ENCODE measurements around the gene TSC2. TPM values are rescaled to one million over a fixed set of nuclear protein-coding genes. Genes with fewer than 3 reads are reported as not detected.
A peak's percentile ranks its signal among the peaks of the same experiment; 100 is the strongest.
"Not testable (repeated sequence)": the region's sequence is repeated elsewhere in the genome, so short reads cannot be mapped to it uniquely, and the experiment has no call there.

TSC2 gene
- total and polyA plus RNA-seq, 5 donors from 2014 or later, result 22.7 to 133 (median 26.6) TPM

DNA sequence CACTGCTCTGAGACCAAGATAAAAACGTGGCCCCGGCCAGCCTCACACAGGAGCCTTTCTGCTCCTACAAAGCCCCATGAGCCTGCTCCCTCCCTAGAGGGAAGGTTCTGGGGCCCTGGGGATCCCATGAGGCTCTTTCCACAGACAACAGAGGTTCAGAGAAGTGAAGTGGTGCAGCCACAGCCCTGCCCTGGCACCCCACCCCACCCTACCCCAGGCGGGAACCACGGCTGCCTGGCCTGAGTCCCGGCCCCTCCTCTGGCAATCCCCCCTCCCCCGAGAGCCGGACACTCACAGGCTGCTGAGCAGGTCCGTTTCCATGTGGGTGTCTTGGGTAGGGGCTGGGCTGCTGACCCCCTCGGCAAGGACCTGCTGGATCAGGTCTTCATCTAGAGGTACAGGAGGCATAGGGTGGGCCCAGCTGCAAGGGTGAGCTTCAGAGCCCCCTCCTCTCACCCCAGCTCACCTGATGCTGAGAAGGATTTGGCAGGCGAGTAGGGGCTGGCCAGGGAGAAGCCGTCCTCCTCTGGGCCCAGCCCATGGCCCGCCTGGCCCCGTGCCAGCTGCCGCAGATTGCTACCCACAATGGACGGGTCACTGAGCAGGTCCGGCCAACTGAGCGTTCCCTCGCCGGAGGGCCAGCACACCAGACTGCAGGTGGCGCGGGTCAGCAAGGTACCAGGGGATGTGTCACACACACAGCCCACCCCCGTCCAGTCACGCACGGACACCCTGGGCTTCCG, 49.2 kb downstream of the TSC2 start:
- DNase-seq (no peak), ATAC-seq (ENCODE audit: low read depth in 2 of 2) (no peak)
- peaks cover 7% of the 10 kb centered on the region for H3K36me3 ChIP-seq (ENCODE audit: control insufficient read depth, insufficient read depth, low read length)
- Mint-ChIP-seq H3K27ac (no peak overlapping the region), H3K4me1 (no peaks in the 10 kb centered on the region), H3K36me3 (peaks cover 4% of the 10 kb centered on the region), H3K4me3 (no peak overlapping the region), H3K9me3 (peaks cover 0 to 2% (median 0%) of the 10 kb centered on the region in 7 donors), H3K27me3 (no peaks in the 10 kb centered on the region)
- H3K27me3 ChIP-seq (ENCODE audit: control insufficient read depth, insufficient read depth, low read length), result no peaks in the 10 kb centered on the region
- no peaks in the 10 kb centered on the region for H3K4me1 ChIP-seq (ENCODE audit: control insufficient read depth, insufficient read depth, low read length, poor library complexity, severe bottlenecking)
- H3K9me3 ChIP-seq (ENCODE audit: control insufficient read depth in 2 of 2, low read length in 2 of 2), result no peaks in the 10 kb centered on the region
- no peak overlapping the region for H3K27ac ChIP-seq (ENCODE audit: insufficient read depth, low read length, poor library complexity, severe bottlenecking)
- H3K4me3 ChIP-seq (ENCODE audit: low read depth, low read length), result no peak overlapping the region

DNA sequence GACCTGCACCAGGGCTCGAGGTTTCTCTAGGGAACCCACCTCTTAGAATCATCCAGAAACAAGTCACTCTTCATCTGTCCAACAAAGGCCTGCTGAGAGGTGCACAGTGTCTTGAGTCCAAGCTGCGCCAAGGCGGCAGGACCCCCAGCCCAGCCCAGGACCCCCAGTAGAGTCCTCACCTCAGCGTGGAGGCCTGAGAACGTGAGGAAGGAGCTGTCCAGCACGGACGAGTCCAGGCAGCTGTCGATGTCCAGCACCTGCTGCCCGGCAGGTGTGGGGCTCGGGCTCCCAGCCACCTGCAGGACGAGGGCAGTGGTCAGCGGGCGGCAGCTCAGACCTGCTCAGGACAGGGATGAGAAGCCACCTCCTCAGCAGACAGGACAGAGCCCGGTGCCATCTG, 49.9 kb downstream of the TSC2 start:
- not testable (repeated sequence) for H3K9me3 Mint-ChIP-seq; H3K27ac ChIP-seq (ENCODE audit: insufficient read depth, low read length, poor library complexity, severe bottlenecking); H3K9me3 ChIP-seq (ENCODE audit: control insufficient read depth in 2 of 2, low read length in 2 of 2); H3K4me1 Mint-ChIP-seq; H3K4me1 ChIP-seq (ENCODE audit: control insufficient read depth, insufficient read depth, low read length, poor library complexity, severe bottlenecking); H3K4me3 ChIP-seq (ENCODE audit: low read depth, low read length); H3K27me3 ChIP-seq (ENCODE audit: control insufficient read depth, insufficient read depth, low read length); H3K4me3 Mint-ChIP-seq; H3K27me3 Mint-ChIP-seq; H3K27ac Mint-ChIP-seq; H3K36me3 ChIP-seq (ENCODE audit: control insufficient read depth, insufficient read depth, low read length); H3K36me3 Mint-ChIP-seq; ATAC-seq (ENCODE audit: low read depth in 2 of 2); DNase-seq

DNA sequence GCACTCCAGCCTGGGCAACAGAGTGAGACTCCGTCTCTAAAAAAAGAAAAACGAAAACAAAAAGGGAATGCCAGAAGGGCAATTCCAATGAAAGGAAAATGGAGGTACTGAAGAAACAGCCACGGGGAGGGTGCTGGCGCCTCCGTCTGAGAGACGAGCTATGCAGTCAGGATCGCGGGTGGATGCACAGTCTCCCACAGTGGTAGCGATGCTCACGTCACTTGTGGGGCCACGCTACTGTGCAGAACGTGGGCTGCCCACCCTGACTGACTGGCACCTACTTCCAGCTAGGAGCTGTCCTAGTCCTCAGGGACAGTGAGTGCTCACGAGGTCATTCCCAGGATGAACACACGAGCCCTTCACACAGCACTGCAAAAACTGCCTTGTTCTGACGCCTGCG, 53.8 kb downstream of the TSC2 start:
- H3K4me1 ChIP-seq (ENCODE audit: control insufficient read depth, insufficient read depth, low read length, poor library complexity, severe bottlenecking); H3K27ac ChIP-seq (ENCODE audit: insufficient read depth, low read length, poor library complexity, severe bottlenecking); H3K27me3 ChIP-seq (ENCODE audit: control insufficient read depth, insufficient read depth, low read length); H3K4me1 Mint-ChIP-seq; H3K4me3 ChIP-seq (ENCODE audit: low read depth, low read length); H3K36me3 Mint-ChIP-seq; H3K27me3 Mint-ChIP-seq; H3K4me3 Mint-ChIP-seq; DNase-seq; H3K27ac Mint-ChIP-seq; ATAC-seq (ENCODE audit: low read depth in 2 of 2); H3K9me3 ChIP-seq (ENCODE audit: control insufficient read depth in 2 of 2, low read length in 2 of 2); H3K36me3 ChIP-seq (ENCODE audit: control insufficient read depth, insufficient read depth, low read length); H3K9me3 Mint-ChIP-seq: not testable (repeated sequence)

DNA sequence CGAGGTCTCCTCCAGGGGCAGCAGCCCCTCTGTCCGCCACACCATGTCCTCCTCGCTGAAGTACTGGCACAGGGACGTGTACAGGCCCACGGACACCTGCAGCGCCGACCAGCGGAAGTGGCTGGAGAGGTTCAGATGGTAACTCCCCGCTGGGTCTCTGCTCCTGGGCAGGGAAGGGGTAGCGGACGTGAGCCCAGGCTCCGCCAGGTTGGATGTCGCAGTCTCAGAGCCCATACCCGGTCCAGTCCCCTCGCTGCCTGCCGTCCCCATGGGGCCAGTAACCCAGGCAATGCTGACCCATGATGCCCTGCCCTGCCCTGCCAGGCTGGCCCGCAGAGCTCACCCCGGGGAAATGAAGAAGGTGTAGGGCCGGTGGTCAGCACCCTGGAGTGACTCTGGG, 54.7 kb downstream of the TSC2 start:
- Histone ChIP-seq H3K36me3 (ENCODE audit: control insufficient read depth, insufficient read depth, low read length) (no peaks in the 10 kb centered on the region), H3K4me1 (ENCODE audit: control insufficient read depth, insufficient read depth, low read length, poor library complexity, severe bottlenecking) (no peaks in the 10 kb centered on the region), H3K4me3 (ENCODE audit: low read depth, low read length) (no peak overlapping the region), H3K9me3 (ENCODE audit: control insufficient read depth in 2 of 2, low read length in 2 of 2) (no peaks in the 10 kb centered on the region), H3K27ac (ENCODE audit: insufficient read depth, low read length, poor library complexity, severe bottlenecking) (no peak overlapping the region), H3K27me3 (ENCODE audit: control insufficient read depth, insufficient read depth, low read length) (no peaks in the 10 kb centered on the region)
- DNase-seq (no peak), ATAC-seq (ENCODE audit: low read depth in 2 of 2) (no peak)
- Mint-ChIP-seq H3K36me3 (peaks cover 2% of the 10 kb centered on the region), H3K4me1 (no peaks in the 10 kb centered on the region), H3K4me3 (no peak overlapping the region), H3K27me3 (no peaks in the 10 kb centered on the region), H3K27ac (peak overlapping the region in 1 of 3 donors; percentile 38), H3K9me3 (peaks cover 0 to 2% (median 0%) of the 10 kb centered on the region in 7 donors)

DNA sequence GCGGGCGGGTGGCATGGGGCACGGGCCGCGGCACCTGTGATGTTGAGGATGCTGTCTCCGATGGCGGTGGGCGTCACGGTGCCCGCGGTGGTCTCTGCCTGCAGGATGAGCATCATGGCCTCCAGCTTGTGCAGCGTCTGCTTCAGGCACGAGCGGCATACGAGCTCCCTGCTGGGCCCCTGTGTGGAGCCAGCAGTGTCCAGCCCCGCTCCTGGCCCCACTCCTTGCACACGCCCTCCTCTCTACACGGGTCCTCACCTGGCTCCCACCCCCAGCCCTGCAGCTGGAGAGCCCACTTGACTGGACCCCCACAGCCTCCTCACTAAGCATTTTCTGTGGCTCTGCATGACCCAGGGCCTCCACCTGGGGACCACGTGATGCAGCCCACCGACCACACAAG, 56.7 kb downstream of the TSC2 start:
- not testable (repeated sequence) for H3K27ac Mint-ChIP-seq; ATAC-seq (ENCODE audit: low read depth in 2 of 2)

DNA sequence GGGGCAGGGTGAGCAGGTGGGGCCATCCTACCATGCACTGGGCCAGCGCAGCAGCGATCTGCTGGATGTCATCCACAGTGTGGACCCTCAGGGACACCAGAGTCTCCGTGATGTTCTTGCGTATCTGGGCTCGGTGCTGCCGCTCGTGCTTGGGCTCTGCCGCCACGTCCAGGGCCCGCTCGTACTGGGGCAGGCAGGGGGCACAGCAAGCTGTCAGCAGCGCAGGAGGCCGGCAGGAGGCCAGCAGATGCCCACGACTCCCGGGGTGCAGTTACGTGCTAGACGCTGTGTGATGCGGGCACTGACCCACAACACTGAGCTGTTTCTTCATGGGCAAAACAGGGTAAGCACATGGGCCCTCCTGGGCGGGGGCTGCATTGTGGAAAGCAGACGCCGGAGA, 57.5 kb downstream of the TSC2 start:
- H3K27me3 Mint-ChIP-seq; H3K4me3 Mint-ChIP-seq; H3K9me3 ChIP-seq (ENCODE audit: control insufficient read depth in 2 of 2, low read length in 2 of 2); H3K36me3 ChIP-seq (ENCODE audit: control insufficient read depth, insufficient read depth, low read length); H3K36me3 Mint-ChIP-seq; H3K4me1 ChIP-seq (ENCODE audit: control insufficient read depth, insufficient read depth, low read length, poor library complexity, severe bottlenecking); H3K4me1 Mint-ChIP-seq; DNase-seq; H3K4me3 ChIP-seq (ENCODE audit: low read depth, low read length); ATAC-seq (ENCODE audit: low read depth in 2 of 2); H3K27ac ChIP-seq (ENCODE audit: insufficient read depth, low read length, poor library complexity, severe bottlenecking); H3K27me3 ChIP-seq (ENCODE audit: control insufficient read depth, insufficient read depth, low read length); H3K9me3 Mint-ChIP-seq; H3K27ac Mint-ChIP-seq: not testable (repeated sequence)

More for the DNA sequence above, 56.7 kb downstream of the TSC2 start:
- H3K4me3 Mint-ChIP-seq; H3K27me3 Mint-ChIP-seq; H3K9me3 ChIP-seq (ENCODE audit: control insufficient read depth in 2 of 2, low read length in 2 of 2); H3K36me3 ChIP-seq (ENCODE audit: control insufficient read depth, insufficient read depth, low read length); H3K27ac ChIP-seq (ENCODE audit: insufficient read depth, low read length, poor library complexity, severe bottlenecking); H3K9me3 Mint-ChIP-seq; H3K4me1 ChIP-seq (ENCODE audit: control insufficient read depth, insufficient read depth, low read length, poor library complexity, severe bottlenecking); H3K36me3 Mint-ChIP-seq; H3K27me3 ChIP-seq (ENCODE audit: control insufficient read depth, insufficient read depth, low read length); H3K4me1 Mint-ChIP-seq; DNase-seq; H3K4me3 ChIP-seq (ENCODE audit: low read depth, low read length): not testable (repeated sequence)

DNA sequence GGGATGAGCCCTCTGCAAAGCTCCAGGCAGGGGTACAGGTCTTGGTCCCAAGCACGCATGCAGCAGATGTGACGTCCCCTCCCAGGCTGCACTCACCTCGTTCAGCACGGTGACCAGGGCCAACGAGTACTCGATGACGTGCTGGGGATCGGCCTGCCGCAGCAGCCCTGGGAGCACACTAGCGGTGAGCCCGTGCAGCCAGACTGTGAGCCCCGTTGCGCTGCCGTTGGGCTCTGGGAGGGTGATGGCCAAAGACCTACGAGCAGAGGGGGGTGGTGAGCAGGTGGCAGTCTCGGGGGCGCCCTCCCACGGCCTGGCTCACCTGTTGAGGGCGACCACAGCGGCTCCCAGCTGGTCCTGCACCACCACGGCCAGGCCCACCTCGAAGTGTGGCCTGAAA, 58.0 kb downstream of the TSC2 start:
- H3K27me3 ChIP-seq (ENCODE audit: control insufficient read depth, insufficient read depth, low read length); H3K36me3 Mint-ChIP-seq; H3K4me1 ChIP-seq (ENCODE audit: control insufficient read depth, insufficient read depth, low read length, poor library complexity, severe bottlenecking); H3K4me1 Mint-ChIP-seq; H3K27me3 Mint-ChIP-seq; DNase-seq; H3K4me3 ChIP-seq (ENCODE audit: low read depth, low read length); ATAC-seq (ENCODE audit: low read depth in 2 of 2); H3K27ac Mint-ChIP-seq; H3K9me3 ChIP-seq (ENCODE audit: control insufficient read depth in 2 of 2, low read length in 2 of 2); H3K36me3 ChIP-seq (ENCODE audit: control insufficient read depth, insufficient read depth, low read length); H3K4me3 Mint-ChIP-seq; H3K27ac ChIP-seq (ENCODE audit: insufficient read depth, low read length, poor library complexity, severe bottlenecking); H3K9me3 Mint-ChIP-seq: not testable (repeated sequence)

DNA sequence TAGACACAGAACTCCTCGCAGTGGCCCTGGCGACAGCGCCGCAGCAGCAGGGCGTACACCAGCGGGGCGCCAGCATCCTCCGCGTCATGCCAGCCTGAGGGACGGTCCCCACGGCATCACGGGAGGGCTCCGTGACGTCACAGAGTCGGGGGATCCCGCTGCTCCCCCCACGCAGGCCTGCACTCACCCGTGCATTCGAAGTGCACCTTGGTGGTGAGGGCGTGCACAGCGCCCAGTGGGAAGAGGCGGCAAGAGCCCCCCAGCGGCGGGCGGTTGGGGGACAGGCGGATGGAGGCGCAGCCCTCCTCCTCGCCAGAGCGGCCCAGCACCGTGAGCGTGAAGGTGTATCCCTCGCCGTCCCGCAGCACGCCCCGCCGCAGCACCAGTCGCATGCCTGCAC, 58.4 kb downstream of the TSC2 start:
- H3K27ac Mint-ChIP-seq; H3K9me3 Mint-ChIP-seq; DNase-seq; H3K36me3 ChIP-seq (ENCODE audit: control insufficient read depth, insufficient read depth, low read length); H3K4me1 Mint-ChIP-seq; H3K4me1 ChIP-seq (ENCODE audit: control insufficient read depth, insufficient read depth, low read length, poor library complexity, severe bottlenecking); ATAC-seq (ENCODE audit: low read depth in 2 of 2); H3K4me3 Mint-ChIP-seq; H3K27me3 Mint-ChIP-seq; H3K36me3 Mint-ChIP-seq; H3K9me3 ChIP-seq (ENCODE audit: control insufficient read depth in 2 of 2, low read length in 2 of 2); H3K27ac ChIP-seq (ENCODE audit: insufficient read depth, low read length, poor library complexity, severe bottlenecking); H3K4me3 ChIP-seq (ENCODE audit: low read depth, low read length); H3K27me3 ChIP-seq (ENCODE audit: control insufficient read depth, insufficient read depth, low read length): not testable (repeated sequence)
